ENCODE measurements around the gene PTPN3.
"Not testable (repeated sequence)": the region's sequence is repeated elsewhere in the genome, so short reads cannot be mapped to it uniquely, and the experiment has no call there.

The PTPN3 gene

DNA sequence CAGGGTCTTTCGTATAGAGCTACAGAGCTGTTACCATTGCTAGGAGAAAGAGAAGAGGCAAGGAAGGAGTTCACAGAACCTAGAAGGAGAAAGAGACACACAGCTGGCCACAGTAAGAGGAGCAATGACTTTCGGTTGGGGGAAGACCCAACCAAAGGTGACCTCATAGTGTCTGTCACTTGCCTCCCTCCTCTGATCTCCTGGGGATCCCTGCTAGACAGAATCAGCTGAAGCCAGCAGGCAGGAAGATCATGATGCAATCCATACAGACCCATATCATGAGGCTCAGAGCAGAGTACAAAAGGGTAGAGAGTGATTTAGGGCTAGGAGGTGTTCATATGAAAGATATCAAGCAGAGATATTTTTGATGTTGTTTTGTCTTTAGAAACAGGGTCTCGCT, 151.2 kb downstream of the PTPN3 start:
- FAIRE-seq (no peak), DNase-seq (ENCODE audit: insufficient read length) (no peak)
- no peak for TF ChIP-seq POLR2A (IDR thresholded peaks at IDR 0.05; ENCODE audit: low read depth, low read length)
- no peak for TF ChIP-seq TAF1 (IDR thresholded peaks at IDR 0.05; ENCODE audit: borderline replicate concordance, low read depth, low read length)
- no peak for TF ChIP-seq POLR2AphosphoS5 (IDR thresholded peaks at IDR 0.05; ENCODE audit: low read depth, low read length)

DNA sequence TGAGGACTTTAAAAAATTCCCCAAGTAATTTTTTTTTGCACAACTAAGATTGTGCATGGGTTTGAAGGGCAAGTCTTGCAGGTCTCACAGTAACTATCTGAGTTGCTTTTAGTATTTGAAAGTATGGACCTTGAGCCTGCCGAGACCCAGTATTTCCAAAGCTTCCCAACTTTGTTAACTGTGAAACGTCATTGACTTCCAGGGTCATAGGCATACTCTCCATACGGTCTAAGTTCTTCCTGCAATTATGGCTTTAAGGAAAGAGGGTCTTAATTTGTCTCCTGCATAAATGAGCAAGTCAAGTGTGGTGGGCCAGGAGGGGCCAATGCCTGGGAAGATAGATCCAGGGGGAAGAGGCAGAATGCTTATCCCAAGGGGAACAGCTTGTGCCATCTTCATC, 153.2 kb downstream of the PTPN3 start:
- no peak for TF ChIP-seq POLR2AphosphoS5 (IDR thresholded peaks at IDR 0.05; ENCODE audit: low read depth, low read length)
- no peak for TF ChIP-seq TAF1 (IDR thresholded peaks at IDR 0.05; ENCODE audit: borderline replicate concordance, low read depth, low read length)
- TF ChIP-seq POLR2A (IDR thresholded peaks at IDR 0.05; ENCODE audit: low read depth, low read length) = no peak
- FAIRE-seq (no peak), DNase-seq (ENCODE audit: insufficient read length) (no peak)

- FAIRE-seq = no peak
- TF ChIP-seq POLR2A (IDR thresholded peaks at IDR 0.05; ENCODE audit: low read depth, low read length) = no peak
- no peak for TF ChIP-seq POLR2AphosphoS5 (IDR thresholded peaks at IDR 0.05; ENCODE audit: low read depth, low read length)
- no peak for TF ChIP-seq TAF1 (IDR thresholded peaks at IDR 0.05; ENCODE audit: borderline replicate concordance, low read depth, low read length)
- DNase-seq (ENCODE audit: insufficient read length) = no peak
Observed at GRCh38 chr9:109342878-109343277, 155.2 kb downstream of the PTPN3 start.

DNA sequence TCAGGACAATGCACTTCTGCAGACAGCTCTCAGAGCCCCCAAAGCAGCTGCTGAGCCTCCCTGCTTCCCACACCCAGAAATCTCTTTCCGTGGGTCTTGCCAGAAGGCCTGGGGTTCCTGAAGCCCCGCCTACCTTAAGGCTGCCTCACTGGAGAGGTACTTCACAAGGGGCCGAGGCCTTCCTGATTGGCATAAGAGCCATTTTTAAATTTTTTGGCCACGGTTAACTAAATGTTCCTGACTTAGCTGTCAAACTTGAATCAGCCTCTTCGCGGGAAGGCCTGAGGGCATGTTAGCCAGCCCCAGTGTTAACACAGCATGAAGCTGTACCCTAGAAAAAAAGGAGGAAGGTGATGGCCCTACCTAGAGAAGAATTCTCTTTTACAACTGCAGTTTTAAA, 156.5 kb downstream of the PTPN3 start:
- no peak for DNase-seq (ENCODE audit: insufficient read length)
- FAIRE-seq = no peak
- no peak for TF ChIP-seq POLR2AphosphoS5 (IDR thresholded peaks at IDR 0.05; ENCODE audit: low read depth, low read length)
- no peak for TF ChIP-seq POLR2A (IDR thresholded peaks at IDR 0.05; ENCODE audit: low read depth, low read length)
- no peak for TF ChIP-seq TAF1 (IDR thresholded peaks at IDR 0.05; ENCODE audit: borderline replicate concordance, low read depth, low read length)

DNA sequence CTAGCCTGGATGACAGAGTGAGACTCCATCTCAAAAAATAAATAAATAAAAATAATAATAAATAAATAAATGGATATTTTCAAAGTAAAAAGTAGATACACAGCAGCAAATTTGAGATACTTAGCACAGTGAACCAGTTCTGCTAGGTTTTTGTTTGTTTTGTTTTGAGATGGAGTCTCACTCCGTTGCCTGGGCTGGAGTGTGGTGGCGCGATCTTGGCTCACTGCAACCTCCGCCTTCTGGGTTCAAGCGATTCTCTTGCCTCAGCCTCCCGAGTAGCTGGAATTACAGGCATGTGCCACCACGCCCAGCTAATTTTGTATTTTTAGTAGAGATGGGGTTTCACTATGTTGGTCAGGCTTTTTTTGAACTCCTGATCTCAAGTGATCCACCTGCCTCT, 157.1 kb downstream of the PTPN3 start:
- not testable (repeated sequence) for FAIRE-seq; DNase-seq (ENCODE audit: insufficient read length)

GRCh38 chr9:109336409-109336808, 161.7 kb downstream of the PTPN3 start:
- FAIRE-seq (no peak), DNase-seq (ENCODE audit: insufficient read length) (no peak)
- TF ChIP-seq TAF1 (IDR thresholded peaks at IDR 0.05; ENCODE audit: borderline replicate concordance, low read depth, low read length) = no peak
- TF ChIP-seq POLR2A (IDR thresholded peaks at IDR 0.05; ENCODE audit: low read depth, low read length) = no peak
- TF ChIP-seq POLR2AphosphoS5 (IDR thresholded peaks at IDR 0.05; ENCODE audit: low read depth, low read length) = no peak

GRCh38 chr9:109335929-109336328, 162.2 kb downstream of the PTPN3 start:
- DNase-seq (ENCODE audit: insufficient read length) (no peak), FAIRE-seq (no peak)
- no peak for TF ChIP-seq POLR2A (IDR thresholded peaks at IDR 0.05; ENCODE audit: low read depth, low read length)
- no peak for TF ChIP-seq TAF1 (IDR thresholded peaks at IDR 0.05; ENCODE audit: borderline replicate concordance, low read depth, low read length)
- no peak for TF ChIP-seq POLR2AphosphoS5 (IDR thresholded peaks at IDR 0.05; ENCODE audit: low read depth, low read length)

DNA sequence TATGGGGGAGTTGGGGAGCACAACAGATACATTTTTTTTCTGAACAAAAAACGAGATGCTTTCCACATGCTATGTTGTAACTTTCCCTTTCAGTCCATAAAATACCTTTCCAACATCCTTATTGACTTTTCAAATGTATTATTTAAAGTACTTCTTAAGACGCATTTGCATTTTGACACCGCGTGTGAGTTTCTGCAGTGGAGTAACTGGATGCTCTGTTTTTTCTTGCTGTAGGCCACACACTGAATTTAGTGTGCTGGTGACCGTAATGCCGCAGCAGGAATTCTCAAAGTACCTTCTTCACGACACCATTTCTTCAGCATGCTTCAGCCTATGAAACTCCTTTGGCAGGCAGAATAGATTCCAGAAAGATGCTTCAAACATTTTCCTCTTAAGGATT, 163.0 kb downstream of the PTPN3 start:
- no peak for DNase-seq (ENCODE audit: insufficient read length)
- TF ChIP-seq POLR2A (IDR thresholded peaks at IDR 0.05; ENCODE audit: low read depth, low read length) = no peak
- no peak for TF ChIP-seq TAF1 (IDR thresholded peaks at IDR 0.05; ENCODE audit: borderline replicate concordance, low read depth, low read length)
- TF ChIP-seq POLR2AphosphoS5 (IDR thresholded peaks at IDR 0.05; ENCODE audit: low read depth, low read length) = no peak
- no peak for FAIRE-seq

GRCh38 chr9:109331353-109331752, 166.8 kb downstream of the PTPN3 start:
- FAIRE-seq (no peak), DNase-seq (ENCODE audit: insufficient read length) (no peak)
- no peak for TF ChIP-seq POLR2AphosphoS5 (IDR thresholded peaks at IDR 0.05; ENCODE audit: low read depth, low read length)
- no peak for TF ChIP-seq TAF1 (IDR thresholded peaks at IDR 0.05; ENCODE audit: borderline replicate concordance, low read depth, low read length)

DNA sequence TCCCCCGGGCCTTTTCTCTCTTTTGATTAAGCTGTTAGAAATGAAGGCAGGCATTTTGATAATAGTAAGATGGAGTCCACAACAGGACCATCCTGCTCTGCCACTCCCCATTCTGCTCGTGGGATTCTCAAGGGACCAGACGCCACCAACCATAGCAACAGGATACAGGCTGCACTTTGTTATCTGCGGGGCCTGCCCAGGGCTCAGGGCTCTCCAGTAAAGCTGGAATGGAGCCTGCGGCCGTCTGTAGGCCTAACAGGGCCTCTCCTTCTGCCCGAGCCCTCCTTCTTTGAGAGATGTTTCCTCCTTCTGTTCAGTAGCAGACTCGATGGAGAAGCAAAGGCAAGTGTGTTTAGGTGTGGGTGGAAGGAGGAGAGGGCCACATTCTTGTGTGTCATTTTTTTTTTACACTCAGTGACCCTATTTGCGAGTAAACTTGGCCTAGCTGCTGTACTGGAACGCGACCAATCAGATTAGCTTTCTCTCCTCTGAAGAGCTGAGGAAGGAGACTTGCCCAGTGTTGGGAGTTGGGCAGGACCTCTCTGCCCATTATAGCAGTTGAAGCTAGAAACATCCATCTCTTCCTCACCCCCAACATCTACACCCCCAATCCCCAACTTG, 168.4 kb downstream of the PTPN3 start:
- FAIRE-seq = no peak
- no peak for TF ChIP-seq POLR2A (IDR thresholded peaks at IDR 0.05; ENCODE audit: low read depth, low read length)
- TF ChIP-seq POLR2AphosphoS5 (IDR thresholded peaks at IDR 0.05; ENCODE audit: low read depth, low read length) = no peak
- no peak for TF ChIP-seq TAF1 (IDR thresholded peaks at IDR 0.05; ENCODE audit: borderline replicate concordance, low read depth, low read length)
- DNase-seq (ENCODE audit: insufficient read length) = no peak

- FAIRE-seq (no peak), DNase-seq (ENCODE audit: insufficient read length) (no peak)
- TF ChIP-seq POLR2A (IDR thresholded peaks at IDR 0.05; ENCODE audit: low read depth, low read length) (no peak), POLR2AphosphoS5 (IDR thresholded peaks at IDR 0.05; ENCODE audit: low read depth, low read length) (no peak), TAF1 (IDR thresholded peaks at IDR 0.05; ENCODE audit: borderline replicate concordance, low read depth, low read length) (no peak)
Observed at GRCh38 chr9:109328978-109329637, 169.0 kb downstream of the PTPN3 start.

Data from GM12892 (cell line).